HFF-Myc (cell line): Measurements from ENCODE around the gene MCUR1.

ENCODE experiments used
- DNase-seq: peaks from one replicate; pipeline ENCODE4 v3.0.0-alpha.2; 2011; ENCODE audit warnings: low read depth; ENCODE audit errors: extremely low read depth
- H3K4me3 ChIP-seq: replicated peaks from 2 replicates; pipeline ENCODE4 v1.5.1; 2011; ENCODE audit warnings: low read depth, mild to moderate bottlenecking, control low read depth, low read length
- TF ChIP-seq, protein P1 (sequence below): IDR thresholded peaks from 2 replicates; pipeline ENCODE4 v1.5.1; 2012; ENCODE audit warnings: mild to moderate bottlenecking, low read depth, low read length, control low read depth; ENCODE audit errors: missing control alignments

MCUR1 gene

DNA sequence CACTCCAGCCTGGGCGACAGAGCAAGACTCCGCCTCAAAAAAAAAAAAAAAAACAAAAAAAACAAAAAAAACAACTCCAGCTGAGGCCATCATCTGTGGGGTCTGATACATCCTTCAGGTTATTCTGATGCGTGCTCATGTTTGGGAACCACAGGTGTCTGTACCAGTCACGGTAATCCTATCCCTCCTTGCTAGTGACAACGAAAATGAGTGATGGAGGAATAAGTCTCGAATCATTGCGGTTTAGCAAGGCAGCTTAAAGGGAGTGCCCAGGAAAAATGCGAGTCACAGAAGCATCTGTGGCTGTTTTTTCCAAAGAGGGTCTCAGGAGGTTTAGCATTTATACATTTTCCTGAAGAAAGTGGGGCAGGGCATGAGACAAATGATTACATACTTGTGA lies 48.8 kb downstream of the MCUR1 start:
- no peak overlapping the region for H3K4me3 ChIP-seq
- TF ChIP-seq, protein P1, sequence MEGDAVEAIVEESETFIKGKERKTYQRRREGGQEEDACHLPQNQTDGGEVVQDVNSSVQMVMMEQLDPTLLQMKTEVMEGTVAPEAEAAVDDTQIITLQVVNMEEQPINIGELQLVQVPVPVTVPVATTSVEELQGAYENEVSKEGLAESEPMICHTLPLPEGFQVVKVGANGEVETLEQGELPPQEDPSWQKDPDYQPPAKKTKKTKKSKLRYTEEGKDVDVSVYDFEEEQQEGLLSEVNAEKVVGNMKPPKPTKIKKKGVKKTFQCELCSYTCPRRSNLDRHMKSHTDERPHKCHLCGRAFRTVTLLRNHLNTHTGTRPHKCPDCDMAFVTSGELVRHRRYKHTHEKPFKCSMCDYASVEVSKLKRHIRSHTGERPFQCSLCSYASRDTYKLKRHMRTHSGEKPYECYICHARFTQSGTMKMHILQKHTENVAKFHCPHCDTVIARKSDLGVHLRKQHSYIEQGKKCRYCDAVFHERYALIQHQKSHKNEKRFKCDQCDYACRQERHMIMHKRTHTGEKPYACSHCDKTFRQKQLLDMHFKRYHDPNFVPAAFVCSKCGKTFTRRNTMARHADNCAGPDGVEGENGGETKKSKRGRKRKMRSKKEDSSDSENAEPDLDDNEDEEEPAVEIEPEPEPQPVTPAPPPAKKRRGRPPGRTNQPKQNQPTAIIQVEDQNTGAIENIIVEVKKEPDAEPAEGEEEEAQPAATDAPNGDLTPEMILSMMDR: no peak
- DNase-seq: no peak

DNA sequence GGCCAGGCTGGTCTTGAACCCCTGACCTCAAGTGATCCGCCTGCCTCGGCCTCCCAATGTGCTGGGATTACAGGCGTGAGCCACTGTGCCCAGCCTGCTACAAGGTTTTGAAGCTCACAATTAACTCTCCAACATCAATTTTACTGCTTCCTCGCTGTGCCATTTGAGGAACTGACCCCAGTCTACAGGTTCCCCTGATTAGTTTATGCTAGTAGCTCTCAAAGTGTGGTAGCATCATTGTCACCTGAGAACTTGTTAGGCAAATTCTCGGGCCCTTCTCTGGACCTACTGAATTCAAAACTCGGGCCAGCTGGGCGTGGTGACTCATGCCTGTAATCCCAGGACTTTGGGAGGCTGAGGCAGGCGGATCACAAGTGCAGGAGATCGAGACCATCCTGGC lies 49.4 kb downstream of the MCUR1 start:
- TF ChIP-seq, protein P1: no peak
- no peak for DNase-seq

DNA sequence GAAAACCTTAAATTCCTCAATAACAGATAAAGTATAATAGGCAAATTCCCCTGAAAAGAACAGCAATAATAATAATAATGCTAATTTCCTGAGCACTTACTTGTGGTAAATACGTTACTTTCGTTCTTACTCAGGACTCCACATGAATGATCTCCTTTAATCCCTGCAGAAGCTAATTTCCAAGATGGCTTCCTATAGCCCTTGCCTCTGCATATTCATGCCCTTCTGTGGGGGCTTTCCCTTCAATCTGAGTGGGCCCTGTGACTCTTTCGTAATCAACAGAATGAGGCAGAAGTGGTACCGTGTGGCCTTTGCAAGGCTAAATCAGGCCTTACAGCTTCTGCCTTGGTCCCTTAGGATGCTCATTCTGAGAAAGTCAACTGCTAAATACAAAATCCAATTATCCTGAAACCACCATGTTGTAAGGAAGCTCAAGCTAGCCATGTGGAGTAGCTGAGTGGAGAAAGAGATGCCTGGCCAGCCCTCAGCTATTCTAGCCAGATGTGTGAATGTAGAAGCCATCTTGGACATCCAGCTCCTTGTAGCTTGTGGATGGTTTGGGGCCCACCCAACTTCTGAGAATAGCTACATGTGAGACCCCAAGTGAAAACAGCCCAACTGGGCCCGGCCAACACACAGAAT lies 50.5 kb downstream of the MCUR1 start:
- DNase-seq: no peak
- TF ChIP-seq, protein P1: no peak
- H3K4me3 ChIP-seq: no peak overlapping the region

More for the DNA sequence above, 49.4 kb downstream of the MCUR1 start:
- no peak overlapping the region for H3K4me3 ChIP-seq

DNA sequence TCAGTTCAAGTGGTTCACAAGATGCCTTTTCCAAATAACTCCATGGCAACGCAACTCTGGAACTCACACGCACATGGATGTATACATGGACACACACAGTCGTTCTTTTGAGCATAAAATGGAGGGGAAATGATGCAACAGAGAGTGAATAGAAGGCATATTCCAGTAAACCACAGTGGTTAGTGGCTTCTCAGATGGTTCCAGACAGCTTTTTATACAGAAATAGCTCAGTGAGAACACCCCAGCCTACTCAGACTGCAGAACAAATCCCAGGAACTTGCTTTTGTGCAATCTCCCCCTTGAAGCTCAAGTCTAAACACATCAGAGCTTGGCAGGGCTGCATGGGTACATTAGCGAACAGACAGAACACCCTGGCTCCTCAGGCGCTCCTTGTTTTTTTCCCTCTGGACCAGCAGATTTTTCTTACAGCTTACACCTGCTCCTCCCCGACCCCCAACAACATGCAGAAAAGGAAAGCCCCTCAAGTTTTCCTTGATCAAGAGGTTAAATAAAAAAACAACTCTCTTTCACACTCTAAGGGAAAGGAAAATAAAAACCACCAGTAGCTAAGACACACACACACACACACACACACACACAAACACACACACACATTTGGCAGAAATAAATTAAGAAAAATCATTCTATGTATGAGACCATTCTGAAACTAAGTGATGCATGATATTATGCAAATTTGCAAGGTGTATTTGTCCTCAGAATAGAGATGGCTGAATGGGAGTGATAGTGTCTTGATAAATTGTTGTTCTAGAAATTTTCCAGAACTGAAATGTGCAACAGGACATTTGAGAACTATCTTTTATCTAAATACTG lies 51.5 kb downstream of the MCUR1 start:
- TF ChIP-seq, protein P1: no peak
- DNase-seq: no peak
- H3K4me3 ChIP-seq: no peak overlapping the region

DNA sequence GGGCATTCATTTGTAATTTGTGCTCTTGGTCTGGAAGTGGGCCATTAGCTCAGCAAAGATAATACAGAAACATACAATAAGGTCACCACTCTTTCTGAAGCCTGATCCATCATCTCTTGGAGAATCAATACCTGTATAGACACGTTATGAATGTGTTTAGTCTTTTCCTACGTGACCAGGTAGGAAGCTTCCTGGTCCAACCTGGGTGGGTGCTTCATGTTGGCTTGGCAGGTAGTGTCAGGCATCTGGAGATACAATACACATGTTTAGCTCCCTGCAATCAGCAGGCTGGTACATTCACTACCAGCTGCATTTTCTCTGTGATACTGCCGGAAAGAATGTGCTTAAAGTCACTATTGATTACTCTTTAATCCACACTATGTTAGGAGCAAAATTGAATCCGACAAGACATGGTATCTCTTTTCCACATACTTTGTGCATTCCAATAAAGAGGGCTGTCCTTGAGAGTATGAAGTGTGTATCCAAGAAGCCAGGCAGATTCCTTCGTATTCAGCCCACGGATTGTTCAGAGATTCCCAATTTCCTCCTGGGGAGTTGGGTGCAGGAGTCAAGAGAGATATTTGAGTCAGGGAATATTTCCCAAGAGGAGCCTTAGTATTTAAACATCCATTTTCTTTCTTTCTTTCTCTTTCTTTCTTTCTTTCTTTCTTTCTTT lies 52.9 kb downstream of the MCUR1 start:
- TF ChIP-seq, protein P1: no peak

DNA sequence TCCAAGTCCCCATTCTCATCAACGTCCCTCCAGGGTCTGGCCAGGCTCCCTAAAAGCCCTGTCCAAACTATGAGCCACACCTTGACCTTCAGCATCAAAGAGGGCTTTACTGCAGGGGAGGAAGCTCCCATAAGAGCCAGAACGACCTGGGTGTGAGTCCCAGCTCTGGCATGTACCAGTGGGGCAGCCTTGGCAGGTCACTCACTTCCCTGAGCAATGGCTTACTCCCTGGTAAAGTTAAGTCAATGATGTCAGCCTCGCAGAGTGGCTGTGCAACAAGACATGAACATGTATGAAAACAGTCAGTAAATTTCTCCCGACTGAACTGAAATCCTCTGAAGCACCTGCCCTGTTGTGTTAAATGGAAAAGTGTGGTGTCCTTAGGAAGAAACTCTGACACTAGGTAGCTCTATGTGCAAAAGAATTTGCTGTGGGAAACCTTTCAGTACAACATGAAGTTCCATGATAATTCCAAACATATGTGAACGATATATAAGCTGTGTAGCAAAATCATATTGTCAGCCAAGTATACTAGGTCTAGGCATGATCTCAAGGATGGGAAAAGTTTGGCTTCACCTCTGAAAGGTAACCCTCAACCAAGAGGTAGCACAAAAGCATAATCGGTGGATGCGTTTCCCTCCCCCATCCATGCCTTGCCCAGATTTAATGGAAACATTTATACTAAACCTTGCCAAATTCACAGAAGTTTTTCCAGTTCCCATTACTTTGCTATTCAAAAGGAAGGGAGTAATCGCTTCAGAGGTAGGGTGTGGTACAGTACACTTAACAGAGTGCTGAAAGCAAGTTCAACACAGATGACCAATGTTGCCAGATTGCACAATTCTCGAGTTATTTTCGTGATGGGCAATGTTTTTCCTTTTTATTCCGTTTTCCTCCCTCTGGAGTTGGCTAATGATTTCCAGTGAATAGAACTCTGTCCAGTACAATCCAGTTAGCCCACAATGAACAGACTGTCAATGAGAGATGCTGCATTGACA lies 53.8 kb downstream of the MCUR1 start:
- no peak overlapping the region for H3K4me3 ChIP-seq
- TF ChIP-seq, protein P1: no peak
- no peak for DNase-seq

More for the DNA sequence above, 52.9 kb downstream of the MCUR1 start:
- H3K4me3 ChIP-seq: no peak overlapping the region
- DNase-seq: no peak
